Measurements from ENCODE around the gene RGS6. TPM values are rescaled to one million over a fixed set of nuclear protein-coding genes. Genes with fewer than 3 reads are reported as not detected.
"Not testable (repeated sequence)": the region's sequence is repeated elsewhere in the genome, so short reads cannot be mapped to it uniquely, and the experiment has no call there.

The RGS6 gene
- polyA plus RNA-seq, 12 donors, result 4.9 to 11.4 (median 6.0) TPM; not detected in 1

GRCh38 chr14:72450473-72451044 lies 518.3 kb downstream of the RGS6 start:
- no peak for DNase-seq

DNA sequence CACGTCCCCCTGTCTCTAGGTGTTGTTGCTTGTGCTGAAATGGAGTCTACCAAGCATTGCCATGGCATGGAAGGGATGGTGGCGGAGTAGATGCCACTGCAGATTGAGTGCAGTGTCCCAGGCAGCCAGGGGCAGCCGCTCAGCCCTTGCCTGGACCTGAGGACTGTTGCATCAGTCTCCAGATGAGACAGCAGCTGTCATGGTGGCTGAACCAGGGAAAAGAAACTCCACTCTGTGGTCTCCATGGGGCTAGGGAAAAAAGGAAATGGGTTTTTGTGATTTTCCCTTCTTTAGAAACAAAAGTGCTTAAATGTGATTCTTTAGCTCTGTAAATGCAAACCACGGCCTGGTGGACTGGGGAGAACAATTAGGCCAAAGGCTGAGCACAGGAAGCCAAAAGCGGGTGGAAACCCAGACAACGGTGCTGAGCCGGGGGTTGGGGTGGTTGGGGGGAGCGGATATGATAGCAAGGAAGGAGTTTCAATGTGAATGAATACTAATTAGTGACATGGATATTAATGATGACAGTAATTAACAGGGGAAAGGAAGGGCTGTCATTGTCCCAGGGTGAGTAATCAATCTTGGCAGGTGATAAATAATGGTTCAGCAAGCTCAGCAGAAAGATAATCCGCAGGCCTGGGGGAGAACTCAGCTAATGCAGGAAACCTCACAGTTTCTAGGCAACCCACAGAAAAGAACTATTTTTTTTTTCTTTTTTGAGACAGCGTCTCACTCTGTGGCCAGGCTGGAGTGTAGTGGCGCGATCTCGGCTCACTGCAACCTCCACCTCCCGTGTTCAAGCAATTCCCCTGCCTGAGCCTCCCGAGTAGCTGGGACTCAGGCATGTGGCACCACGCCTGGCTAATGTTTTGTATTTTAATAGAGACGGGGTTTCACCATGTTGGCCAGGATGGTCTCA lies 519.1 kb downstream of the RGS6 start:
- peak; percentile 25 for DNase-seq

GRCh38 chr14:72452774-72453173 lies 520.5 kb downstream of the RGS6 start:
- DNase-seq, result no peak

DNA sequence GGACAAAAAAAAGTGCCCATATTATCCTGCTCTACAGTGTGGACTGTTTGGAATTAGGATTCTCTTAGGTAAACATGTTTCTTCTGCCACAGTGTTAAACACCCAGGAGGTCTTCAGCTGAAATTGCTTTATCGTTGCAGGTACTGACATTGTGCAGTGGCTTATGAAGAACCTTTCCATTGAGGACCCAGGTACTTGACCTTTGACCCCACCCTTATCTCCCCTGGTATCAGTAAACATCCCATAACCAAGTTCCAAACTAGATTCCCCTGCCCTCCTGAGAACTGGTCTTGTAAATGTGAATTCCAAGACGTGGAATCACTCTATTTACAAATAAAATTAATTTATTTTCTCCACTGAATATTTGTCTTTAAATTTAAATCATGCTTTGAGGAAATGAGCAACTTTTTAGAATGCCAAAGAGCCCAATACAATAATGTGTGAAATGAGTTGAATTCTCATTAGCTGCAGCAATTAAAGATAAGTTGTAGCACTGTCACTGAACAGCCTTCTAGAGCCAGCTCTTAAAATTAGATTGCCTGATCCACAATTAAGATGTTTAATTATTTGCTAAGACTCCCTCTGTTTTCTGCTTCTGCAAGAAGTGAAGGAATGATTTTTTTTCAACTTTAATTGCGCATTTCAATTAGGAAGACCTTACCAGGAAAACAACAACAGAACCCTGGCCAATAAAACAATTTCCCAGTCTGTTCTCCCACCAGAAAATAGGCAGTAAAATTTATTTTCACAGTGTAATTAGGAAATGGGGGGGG lies 522.3 kb downstream of the RGS6 start:
- DNase-seq, result no peak

DNA sequence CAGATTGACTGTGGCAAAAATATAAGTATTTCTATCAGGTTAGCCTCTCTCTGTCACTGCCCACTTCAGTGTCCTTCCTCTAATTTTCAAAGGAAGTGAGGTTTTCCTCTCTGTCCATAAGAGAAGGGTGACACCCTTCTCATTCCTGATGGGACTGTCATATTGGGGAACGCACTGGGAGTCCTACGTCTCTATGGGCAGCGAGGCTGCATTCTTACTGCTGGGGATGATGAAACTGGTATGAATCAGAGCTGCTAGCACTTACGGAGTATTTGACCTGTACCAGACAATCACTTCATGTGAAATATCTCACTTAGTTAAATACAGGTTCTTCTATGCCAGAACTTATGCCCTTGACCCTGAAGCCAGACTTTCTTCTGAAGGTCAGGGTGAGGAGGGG lies 525.4 kb downstream of the RGS6 start:
- no peak for DNase-seq

GRCh38 chr14:72462056-72462455 lies 529.8 kb downstream of the RGS6 start:
- no peak for DNase-seq

- DNase-seq, result no peak
These were observed 531.1 kb downstream of the RGS6 start for GRCh38 chr14:72463291-72463866.

DNA sequence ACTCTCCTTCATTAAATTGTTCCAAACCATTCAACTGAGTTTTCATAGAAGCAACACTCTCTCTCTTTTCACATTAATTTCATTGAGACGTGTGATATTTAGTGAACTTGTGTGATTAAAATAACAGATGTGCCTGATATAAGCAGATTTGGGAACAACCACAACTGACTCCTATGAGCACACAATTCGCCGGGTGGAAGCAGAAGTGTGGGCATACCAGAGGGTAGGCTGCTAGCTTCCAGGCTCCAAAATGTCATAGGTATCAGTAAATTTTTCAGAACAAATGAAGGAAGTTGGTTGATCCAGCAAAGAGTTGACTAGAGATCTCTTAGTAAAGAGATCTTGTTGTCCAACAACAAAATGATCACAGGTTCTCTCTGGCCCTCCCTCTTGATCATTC lies 532.0 kb downstream of the RGS6 start:
- no peak for DNase-seq

DNA sequence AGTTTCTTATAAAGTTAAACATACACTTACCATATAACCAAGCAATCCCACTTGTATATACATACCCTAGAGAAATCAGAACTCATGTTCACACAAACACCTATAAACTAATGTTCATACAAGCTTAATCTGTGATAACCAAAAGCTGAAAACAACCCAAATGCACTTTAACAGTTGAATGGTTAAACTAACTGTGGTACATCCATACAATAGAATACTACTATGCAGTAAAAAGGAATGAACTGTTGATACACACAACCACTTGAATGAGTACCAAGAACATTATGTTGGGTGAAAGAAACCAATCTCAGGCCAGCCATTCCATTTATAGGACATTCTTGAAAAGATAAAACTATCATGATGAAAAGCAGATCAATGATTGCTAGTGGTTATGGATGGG lies 534.1 kb downstream of the RGS6 start:
- no peak for DNase-seq

DNA sequence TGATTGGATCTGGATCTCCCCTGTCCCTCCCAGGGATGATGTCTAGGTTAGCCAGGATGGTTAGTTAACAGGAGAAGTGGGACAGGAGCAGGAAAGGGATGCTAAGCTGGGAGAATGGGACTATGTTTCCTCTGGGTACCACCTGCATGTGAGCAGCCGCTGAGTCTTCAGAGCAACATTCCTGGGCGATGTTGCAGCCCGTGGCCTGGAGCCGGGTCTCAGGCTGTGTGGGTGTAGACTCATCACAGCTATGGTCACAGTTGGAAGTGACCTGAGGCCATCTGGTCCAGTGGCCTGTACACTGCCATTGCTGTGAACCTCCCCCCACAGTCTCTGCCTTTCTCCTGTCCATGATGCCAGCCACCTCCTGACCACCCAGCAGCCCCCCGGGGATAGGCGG lies 539.1 kb downstream of the RGS6 start:
- no peak for DNase-seq

GRCh38 chr14:72472845-72473244 lies 540.6 kb downstream of the RGS6 start:
- DNase-seq, result no peak

GRCh38 chr14:72476657-72477499 lies 544.6 kb downstream of the RGS6 start:
- no peak for DNase-seq

- not testable (repeated sequence) for DNase-seq
These were observed 545.3 kb downstream of the RGS6 start for GRCh38 chr14:72477578-72477977.

DNA sequence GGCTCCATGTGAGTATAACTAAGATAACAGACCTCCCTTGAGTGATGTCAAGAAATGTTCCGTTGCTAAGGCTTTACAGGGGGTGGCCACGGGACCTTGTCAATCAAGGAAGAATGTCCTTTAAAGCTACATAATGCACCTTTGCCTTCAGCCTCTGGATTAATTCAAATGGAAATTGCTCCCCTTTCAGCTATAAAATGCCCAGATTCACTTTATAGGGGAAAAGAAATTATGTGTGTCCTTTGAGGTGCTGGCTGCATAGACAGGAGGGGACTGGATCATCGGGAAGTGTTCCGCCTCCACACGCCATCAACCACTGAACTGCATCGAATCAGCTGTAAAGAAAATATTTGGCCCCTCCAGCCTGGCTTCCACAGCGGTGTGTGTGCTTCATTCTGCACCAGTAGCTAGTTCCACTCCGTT lies 546.3 kb downstream of the RGS6 start:
- DNase-seq, result no peak

- no peak for DNase-seq
These were observed 547.3 kb downstream of the RGS6 start for GRCh38 chr14:72479461-72479931.

- no peak for DNase-seq
These were observed 548.4 kb downstream of the RGS6 start for GRCh38 chr14:72480464-72481243.

- DNase-seq, result no peak
These were observed 551.1 kb downstream of the RGS6 start for GRCh38 chr14:72483311-72483710.

- DNase-seq, result no peak
These were observed 553.5 kb downstream of the RGS6 start for GRCh38 chr14:72485695-72486094.

DNA sequence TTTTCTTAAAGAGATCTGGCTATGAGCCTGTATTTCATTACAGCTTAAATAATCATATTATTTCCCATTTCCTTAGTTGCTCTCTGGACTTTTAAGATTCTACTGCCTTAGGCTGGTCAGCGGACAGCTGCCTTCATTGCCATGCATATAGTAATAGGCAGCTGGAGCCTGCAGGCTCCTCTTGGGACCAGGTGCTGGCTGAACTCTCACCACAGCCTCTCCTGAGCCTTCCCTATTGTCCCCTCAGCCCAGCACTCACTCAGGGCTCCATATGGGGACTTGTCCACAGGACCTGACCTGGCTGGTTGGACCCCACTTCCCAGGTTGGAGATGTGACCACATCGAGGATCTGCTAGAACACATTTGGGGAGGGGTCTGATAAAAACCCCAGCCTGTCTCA lies 556.3 kb downstream of the RGS6 start:
- no peak for DNase-seq

GRCh38 chr14:72492196-72492595 lies 560.0 kb downstream of the RGS6 start:
- no peak for DNase-seq
